MM.1S (cell line): ENCODE measurements around the gene ZNF277.

ENCODE experiments used
- EZH2 ChIP-seq: fragments of 300-600 bp; sonication (generic); optimal IDR thresholded peaks from 2 replicates; pipeline ENCODE3; 2017; ENCODE audit warnings: low read depth, mild to moderate bottlenecking, antibody characterized with exemption, low read length, mixed read lengths
- TF ChIP-seq, protein P1 (sequence below): fragments of 300-600 bp; sonication (generic); IDR thresholded peaks from 2 replicates; pipeline ENCODE4 v1.5.1; 2016; ENCODE audit warnings: antibody characterized with exemption, low read length, mixed read lengths

DNA sequence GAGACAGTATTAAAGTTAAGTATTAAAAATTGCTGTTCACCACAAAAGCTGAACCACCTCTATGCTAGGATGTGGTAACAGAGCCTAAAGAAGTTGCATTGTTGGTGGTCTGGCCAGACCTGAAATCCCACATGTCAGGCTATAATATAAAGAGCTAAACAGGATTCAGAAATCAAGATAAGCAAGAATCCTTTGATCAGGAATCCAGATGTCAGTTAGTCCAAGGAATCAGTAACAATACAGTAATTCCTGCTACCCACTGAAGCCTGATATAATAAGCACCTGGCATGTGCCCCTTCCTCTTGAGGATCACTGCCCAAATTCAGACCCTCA is 48.9 kb downstream of the ZNF277 start:
- TF ChIP-seq, protein P1, sequence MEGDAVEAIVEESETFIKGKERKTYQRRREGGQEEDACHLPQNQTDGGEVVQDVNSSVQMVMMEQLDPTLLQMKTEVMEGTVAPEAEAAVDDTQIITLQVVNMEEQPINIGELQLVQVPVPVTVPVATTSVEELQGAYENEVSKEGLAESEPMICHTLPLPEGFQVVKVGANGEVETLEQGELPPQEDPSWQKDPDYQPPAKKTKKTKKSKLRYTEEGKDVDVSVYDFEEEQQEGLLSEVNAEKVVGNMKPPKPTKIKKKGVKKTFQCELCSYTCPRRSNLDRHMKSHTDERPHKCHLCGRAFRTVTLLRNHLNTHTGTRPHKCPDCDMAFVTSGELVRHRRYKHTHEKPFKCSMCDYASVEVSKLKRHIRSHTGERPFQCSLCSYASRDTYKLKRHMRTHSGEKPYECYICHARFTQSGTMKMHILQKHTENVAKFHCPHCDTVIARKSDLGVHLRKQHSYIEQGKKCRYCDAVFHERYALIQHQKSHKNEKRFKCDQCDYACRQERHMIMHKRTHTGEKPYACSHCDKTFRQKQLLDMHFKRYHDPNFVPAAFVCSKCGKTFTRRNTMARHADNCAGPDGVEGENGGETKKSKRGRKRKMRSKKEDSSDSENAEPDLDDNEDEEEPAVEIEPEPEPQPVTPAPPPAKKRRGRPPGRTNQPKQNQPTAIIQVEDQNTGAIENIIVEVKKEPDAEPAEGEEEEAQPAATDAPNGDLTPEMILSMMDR: no peak
- no peak for TF ChIP-seq EZH2
